GM23338 (cell line): ENCODE measurements around the gene TSHZ2.

Source experiments
- CREB1 ChIP-seq: fragments of 250-450 bp; sonication (Bioruptor Pico); IDR thresholded peaks from 2 replicates; pipeline ENCODE4 v1.5.0; 2020; ENCODE audit warnings: low read depth, mild to moderate bottlenecking, moderate library complexity
- EZH2 ChIP-seq: fragments of 200-600 bp; sonication (generic); IDR thresholded peaks from one replicate; pipeline ENCODE4 v1.8.0; 2017; ENCODE audit warnings: antibody characterized with exemption, mild to moderate bottlenecking, low read depth; ENCODE audit not compliant: unreplicated experiment
- EZH2phosphoT487 ChIP-seq: fragments of 200-600 bp; sonication (generic); IDR thresholded peaks from one replicate; pipeline ENCODE4 v1.8.1; 2018; ENCODE audit warnings: antibody characterized with exemption; ENCODE audit not compliant: unreplicated experiment
- JUNB ChIP-seq: IDR thresholded peaks from one replicate; pipeline ENCODE4 v1.6.1; 2016; ENCODE audit warnings: antibody characterized with exemption; ENCODE audit not compliant: unreplicated experiment
- POLR2AphosphoS5 ChIP-seq: IDR thresholded peaks from 2 replicates; pipeline ENCODE4 v1.6.1; 2016; ENCODE audit warnings: antibody characterized with exemption, low read depth
- ZNF114 ChIP-seq: fragments of 250-450 bp; sonication (Bioruptor Pico); IDR thresholded peaks from 2 replicates; pipeline ENCODE4 v1.5.0; 2020; ENCODE audit warnings: mild to moderate bottlenecking, moderate library complexity
- TF ChIP-seq, protein P1 (sequence below), 2 experiments: fragments of 200-600 bp in 1 of 2; sonication (generic) in 1 of 2; conservative IDR thresholded peaks; 2 replicates each; pipeline versions ENCODE4 v1.5.1 to v1.6.1; 2016 to 2017; ENCODE audit warnings: antibody characterized with exemption in 2 of 2, low read depth in 2 of 2, mild to moderate bottlenecking in 2 of 2, moderate library complexity in 1 of 2
- TF ChIP-seq, protein P2 (sequence below): IDR thresholded peaks from 2 replicates; pipeline ENCODE4 v1.6.1; 2016; ENCODE audit warnings: antibody characterized with exemption

DNA sequence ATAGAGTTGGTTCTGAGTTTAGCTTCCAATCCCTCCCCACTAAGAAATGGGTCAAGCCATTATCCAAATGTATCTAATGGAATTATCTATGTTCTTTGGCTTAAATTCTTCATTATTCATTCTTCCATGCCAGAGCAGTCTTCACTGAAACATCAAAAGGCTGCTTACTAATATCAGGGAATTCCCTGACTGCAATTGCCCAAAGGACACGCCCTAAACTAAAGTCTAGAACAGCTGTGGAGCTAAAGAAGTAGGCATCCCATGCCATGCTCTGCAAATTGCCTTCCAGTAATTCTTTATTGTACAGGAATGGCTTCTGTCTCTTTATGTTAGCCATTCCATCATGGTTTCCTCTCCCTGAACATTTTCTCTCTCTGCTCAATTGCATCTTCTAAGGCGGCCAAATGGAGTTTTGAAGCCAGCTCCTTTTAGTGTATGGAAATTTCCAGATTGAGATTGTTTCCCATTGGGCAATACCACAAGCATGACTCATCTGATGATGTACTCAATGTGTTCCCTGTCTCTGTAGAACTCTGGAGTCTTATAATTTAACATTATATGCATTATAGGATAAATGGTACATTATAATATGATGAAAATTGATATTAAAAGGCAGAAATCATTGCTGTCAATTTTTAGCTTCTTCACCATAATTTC is 28.8 kb upstream of the TSHZ2 start:
- TF ChIP-seq, protein P1, sequence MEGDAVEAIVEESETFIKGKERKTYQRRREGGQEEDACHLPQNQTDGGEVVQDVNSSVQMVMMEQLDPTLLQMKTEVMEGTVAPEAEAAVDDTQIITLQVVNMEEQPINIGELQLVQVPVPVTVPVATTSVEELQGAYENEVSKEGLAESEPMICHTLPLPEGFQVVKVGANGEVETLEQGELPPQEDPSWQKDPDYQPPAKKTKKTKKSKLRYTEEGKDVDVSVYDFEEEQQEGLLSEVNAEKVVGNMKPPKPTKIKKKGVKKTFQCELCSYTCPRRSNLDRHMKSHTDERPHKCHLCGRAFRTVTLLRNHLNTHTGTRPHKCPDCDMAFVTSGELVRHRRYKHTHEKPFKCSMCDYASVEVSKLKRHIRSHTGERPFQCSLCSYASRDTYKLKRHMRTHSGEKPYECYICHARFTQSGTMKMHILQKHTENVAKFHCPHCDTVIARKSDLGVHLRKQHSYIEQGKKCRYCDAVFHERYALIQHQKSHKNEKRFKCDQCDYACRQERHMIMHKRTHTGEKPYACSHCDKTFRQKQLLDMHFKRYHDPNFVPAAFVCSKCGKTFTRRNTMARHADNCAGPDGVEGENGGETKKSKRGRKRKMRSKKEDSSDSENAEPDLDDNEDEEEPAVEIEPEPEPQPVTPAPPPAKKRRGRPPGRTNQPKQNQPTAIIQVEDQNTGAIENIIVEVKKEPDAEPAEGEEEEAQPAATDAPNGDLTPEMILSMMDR (conservative IDR thresholded peaks at IDR 0.05; ENCODE audit: low read depth in 2 of 2), result no peak
- no peak for TF ChIP-seq ZNF114 (CRISPR knock-in tag)
- no peak for TF ChIP-seq EZH2
- TF ChIP-seq POLR2AphosphoS5, result no peak
- TF ChIP-seq, protein P2, sequence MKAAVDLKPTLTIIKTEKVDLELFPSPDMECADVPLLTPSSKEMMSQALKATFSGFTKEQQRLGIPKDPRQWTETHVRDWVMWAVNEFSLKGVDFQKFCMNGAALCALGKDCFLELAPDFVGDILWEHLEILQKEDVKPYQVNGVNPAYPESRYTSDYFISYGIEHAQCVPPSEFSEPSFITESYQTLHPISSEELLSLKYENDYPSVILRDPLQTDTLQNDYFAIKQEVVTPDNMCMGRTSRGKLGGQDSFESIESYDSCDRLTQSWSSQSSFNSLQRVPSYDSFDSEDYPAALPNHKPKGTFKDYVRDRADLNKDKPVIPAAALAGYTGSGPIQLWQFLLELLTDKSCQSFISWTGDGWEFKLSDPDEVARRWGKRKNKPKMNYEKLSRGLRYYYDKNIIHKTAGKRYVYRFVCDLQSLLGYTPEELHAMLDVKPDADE, result no peak
- TF ChIP-seq EZH2phosphoT487, result no peak
- no peak for TF ChIP-seq CREB1 (CRISPR knock-in tag)
- no peak for TF ChIP-seq JUNB
